ENCODE results near the gene OAS1.
A peak's percentile ranks its signal among the peaks of the same experiment; 100 is the strongest.
"Not testable (repeated sequence)": the region's sequence is repeated elsewhere in the genome, so short reads cannot be mapped to it uniquely, and the experiment has no call there.

The OAS1 gene

DNA sequence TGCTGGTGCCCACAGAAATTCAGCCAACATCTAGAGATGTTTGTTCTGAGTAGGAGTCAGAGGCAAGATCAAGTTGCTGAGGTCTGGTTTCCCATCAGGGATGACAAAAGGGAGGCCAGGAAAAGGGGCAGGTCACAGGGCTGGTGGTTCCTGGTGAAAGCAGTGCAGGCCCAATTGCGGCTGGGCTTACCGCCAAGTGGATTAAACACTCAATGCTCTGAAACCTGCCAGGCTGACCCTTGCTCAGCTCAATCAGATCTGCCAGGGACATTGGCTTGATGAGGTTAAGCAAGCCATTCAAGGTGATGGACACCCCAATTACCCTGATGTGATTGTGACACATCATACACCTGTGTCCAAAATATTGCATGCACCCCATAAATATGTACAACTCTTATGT, 5.5 kb upstream of the OAS1 start:
- DNase-seq, result no peak

- no peak for DNase-seq
Measured at GRCh38 chr12:112904571-112904970, 2.2 kb upstream of the OAS1 start.

- no peak for DNase-seq
Measured at GRCh38 chr12:112905451-112906089, 1.2 kb upstream of the OAS1 start.

- no peak for DNase-seq
Measured at GRCh38 chr12:112907415-112908157, 824 bp downstream of the OAS1 start.

GRCh38 chr12:112908548-112908947, 1.8 kb downstream of the OAS1 start:
- no peak for DNase-seq

- DNase-seq, result no peak
Measured at GRCh38 chr12:112909693-112910092, 2.9 kb downstream of the OAS1 start.

DNA sequence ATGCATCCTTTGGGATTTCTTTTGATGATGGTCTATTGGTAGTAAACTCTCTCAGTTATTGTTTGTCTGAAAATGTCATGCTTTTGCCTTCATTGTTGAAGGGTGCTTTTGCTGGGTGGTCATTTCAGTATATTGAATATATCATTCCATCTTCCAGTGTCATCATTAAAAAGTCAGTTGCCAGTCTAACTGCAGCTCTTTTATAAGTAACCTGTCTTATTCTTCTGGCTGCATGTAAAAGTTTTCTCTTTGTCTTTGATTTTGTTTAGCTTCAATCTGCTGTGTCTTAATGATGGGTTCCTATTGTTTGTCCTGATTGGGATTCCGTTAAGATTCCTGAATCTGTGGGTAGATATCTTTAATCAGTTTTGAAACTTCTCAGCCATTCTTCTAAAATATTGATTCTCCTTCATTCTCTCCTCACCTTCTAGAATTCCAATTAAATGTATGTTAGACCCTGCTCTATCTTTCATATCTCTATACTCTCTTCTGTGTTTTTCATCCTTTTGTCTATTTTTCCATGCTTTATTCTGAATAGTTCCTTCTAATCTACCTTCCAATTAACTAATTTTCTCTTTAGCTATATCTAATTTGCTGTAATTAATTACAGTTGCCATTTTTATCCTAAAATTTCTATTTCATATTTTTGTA, 6.4 kb downstream of the OAS1 start:
- DNase-seq, result no peak

- not testable (repeated sequence) for DNase-seq
Measured at GRCh38 chr12:112913888-112914287, 7.1 kb downstream of the OAS1 start.

DNA sequence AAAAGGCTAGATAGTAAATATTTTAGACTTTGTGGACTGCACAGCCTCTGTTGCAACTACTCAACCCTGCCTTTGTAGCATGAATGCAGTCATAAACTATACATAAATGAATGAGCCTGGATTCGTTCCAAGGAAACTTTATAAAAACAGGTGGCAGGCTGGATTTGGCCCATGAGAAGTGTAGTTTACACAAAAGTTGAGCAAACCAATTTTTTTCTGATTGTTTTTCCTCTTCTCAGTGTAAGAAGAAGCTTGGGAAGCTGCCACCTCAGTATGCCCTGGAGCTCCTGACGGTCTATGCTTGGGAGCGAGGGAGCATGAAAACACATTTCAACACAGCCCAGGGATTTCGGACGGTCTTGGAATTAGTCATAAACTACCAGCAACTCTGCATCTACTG, 9.5 kb downstream of the OAS1 start:
- DNase-seq, result no peak

DNA sequence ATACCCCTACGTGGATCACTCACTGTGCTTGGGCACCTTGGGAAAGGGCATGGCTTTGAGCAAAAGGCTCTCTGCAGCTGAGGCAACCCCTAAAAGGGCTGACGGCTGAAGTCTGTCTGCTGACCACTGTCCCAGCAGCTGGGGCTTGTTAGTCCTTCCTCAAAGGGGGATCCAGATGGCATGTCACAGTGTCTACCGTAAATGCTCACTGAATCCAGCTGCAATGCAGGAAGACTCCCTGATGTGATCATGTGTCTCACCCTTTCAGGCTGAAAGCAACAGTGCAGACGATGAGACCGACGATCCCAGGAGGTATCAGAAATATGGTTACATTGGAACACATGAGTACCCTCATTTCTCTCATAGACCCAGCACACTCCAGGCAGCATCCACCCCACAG, 12.4 kb downstream of the OAS1 start:
- no peak for DNase-seq

DNA sequence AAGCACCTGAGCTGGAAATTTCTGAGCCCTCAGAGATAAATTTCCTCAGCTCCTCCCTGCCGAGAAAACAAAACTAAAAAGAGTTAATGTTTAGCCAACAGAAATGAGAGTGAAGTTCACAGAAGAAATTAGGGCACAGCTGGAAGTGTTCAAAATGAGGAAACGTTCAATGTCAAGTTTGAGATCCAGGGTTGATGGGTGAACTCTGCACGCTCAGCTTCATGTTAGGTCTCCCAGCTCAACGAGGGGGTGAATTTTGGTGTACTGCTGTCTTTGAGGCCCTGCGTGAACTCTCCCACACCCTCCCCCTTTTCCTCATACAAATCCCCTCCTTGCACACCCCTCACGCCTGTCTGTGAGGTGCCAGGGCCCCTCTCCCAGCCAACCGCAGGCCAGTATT, 18.2 kb downstream of the OAS1 start:
- DNase-seq, result no peak

DNA sequence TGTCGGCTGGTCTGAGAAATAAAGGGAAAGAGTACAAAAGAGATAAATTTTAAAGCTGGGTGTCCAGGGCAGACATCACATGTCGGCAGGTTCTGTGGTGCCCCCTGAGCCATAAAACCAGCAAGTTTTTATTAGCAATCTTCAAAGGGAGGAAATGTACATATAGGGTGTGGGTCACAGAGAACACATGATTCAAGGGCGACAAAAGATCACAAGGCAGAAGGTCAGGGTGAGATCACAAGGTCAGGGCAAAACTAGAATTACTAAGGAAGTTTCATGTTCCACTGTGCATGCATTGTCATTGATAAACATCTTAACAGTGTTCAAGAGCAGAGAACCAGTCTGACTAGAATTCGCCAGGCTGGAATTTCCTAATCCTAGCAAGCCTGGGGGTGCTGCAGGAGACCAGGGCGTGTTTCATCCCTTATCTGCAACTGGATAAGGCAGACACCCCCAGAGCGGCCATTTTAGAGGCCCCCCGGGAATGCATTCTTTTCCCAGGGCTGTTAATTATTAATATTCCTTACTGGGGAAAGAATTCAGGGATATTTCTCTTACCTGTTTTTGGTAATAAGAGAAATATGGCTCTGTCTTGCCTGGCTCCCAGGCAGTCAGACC, 19.8 kb downstream of the OAS1 start:
- not testable (repeated sequence) for DNase-seq

- DNase-seq, result no peak
Measured at GRCh38 chr12:112927475-112927874, 20.7 kb downstream of the OAS1 start.

DNA sequence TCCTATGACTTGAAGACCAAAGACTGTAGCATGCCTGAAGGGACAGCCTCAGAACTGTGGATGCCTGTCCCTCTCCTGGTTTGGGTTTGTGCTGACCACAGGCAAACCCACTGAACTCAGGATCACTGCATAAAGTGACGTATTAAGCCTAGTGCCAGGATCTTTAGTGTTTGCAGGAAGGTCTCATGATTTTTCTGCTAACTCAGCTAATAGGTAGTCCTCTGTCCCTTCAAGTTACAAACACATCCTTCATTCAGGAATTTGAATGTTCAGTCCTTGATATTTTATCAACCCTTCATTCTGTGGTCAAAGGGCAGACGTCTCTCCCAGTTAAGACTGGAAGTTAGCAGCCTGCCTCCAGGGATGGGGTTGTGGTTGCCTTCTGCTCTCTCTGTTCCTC, 21.2 kb downstream of the OAS1 start:
- no peak for DNase-seq

DNA sequence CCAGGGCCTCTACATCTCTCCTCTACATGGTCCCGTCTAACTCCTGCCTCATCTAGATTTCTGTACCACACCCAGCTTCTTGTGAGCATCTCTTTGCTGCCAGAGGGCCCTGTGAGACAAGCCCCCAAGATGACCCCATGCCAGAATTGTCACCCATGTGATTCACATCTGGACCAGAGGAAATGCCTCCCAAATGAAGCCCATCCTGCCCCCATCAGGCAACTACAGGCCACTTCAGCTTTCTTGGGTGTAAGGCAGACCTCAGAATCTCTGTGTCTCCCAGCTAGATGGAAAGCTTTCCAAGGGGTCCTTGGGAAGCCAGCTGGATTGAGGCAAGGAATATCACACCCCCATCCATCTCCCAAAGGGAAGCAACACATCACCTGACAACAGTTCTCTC, 22.2 kb downstream of the OAS1 start:
- no peak for DNase-seq

DNA sequence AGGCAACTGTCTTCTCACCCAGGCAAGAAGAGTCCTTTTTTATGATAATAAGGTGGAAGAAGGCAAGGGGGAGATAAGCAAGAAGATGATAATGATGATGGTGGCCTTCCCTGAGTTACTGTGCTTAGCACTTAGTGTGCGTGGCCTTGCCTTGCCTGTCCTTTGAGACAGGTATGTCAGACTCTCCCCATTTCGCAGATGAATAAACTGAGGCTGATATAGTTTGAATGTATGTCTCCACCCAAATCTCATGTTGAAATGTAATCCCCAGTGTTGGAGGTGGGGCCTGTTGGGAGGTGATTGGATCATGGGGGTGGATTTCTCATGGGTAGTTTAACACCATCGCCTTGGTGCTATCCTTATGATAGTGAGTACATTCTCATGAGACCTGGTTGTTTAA, 23.0 kb downstream of the OAS1 start:
- DNase-seq, result no peak

DNA sequence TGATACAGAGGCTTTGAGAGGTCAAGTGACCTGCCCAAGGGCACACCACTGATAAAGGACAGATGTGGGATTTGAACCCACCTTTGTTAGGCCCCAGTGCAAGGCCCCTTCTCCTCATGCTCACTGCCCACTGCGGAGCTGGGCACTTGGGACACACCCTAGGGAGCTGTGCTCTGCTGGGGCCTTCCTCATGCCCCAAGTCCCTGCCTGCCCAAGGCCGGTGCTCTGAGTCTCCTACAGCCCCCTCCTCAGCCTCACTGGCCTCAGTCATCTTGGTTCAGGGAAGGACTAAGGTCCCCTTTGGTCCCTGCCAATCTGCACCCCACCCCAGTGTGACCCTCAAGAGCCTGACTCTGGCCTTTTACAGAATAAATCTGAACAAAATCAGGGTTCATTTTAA, 23.6 kb downstream of the OAS1 start:
- DNase-seq, result no peak

GRCh38 chr12:112932485-112933128, 25.8 kb downstream of the OAS1 start:
- DNase-seq, result no peak

- DNase-seq, result no peak
Measured at GRCh38 chr12:112933129-112933505, 26.4 kb downstream of the OAS1 start.

DNA sequence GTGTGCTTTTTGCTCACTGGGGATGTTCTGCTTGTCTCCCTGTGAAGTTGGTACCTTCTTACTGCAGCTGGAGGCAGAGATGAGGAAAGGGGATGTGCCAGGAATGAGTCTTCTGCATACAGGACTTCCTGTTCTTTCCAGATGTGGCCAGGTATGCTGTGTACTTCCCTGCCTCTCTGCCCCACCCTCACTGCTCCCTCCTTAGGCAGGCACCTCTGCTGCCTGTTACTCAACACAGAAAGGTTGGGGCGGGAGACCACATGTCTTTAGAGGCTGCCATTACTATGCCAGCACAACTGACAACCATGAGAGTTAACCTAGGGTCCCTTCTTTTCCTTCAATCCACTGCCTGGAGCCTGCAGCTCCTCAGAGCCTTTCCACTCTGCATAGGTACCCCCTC, 29.5 kb downstream of the OAS1 start:
- no peak for DNase-seq

DNA sequence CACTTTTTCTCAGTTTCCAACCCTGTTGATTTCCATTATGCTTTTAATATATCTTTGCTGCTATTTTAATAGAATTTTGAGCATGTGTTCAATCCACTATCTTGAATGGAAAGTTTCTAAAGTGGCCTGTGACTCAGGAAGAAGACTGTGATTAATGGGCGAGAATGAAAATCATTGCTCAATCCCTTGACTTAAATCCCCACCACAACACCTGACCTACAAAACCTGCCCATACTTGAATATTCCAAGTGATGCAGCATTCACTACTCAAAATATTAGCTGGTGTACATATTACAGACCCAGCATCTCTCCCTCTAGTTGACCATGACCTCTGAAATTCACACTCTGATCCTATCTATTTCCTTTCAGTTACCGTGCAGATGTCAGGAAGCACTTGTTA, 30.2 kb downstream of the OAS1 start:
- DNase-seq, result no peak

DNA sequence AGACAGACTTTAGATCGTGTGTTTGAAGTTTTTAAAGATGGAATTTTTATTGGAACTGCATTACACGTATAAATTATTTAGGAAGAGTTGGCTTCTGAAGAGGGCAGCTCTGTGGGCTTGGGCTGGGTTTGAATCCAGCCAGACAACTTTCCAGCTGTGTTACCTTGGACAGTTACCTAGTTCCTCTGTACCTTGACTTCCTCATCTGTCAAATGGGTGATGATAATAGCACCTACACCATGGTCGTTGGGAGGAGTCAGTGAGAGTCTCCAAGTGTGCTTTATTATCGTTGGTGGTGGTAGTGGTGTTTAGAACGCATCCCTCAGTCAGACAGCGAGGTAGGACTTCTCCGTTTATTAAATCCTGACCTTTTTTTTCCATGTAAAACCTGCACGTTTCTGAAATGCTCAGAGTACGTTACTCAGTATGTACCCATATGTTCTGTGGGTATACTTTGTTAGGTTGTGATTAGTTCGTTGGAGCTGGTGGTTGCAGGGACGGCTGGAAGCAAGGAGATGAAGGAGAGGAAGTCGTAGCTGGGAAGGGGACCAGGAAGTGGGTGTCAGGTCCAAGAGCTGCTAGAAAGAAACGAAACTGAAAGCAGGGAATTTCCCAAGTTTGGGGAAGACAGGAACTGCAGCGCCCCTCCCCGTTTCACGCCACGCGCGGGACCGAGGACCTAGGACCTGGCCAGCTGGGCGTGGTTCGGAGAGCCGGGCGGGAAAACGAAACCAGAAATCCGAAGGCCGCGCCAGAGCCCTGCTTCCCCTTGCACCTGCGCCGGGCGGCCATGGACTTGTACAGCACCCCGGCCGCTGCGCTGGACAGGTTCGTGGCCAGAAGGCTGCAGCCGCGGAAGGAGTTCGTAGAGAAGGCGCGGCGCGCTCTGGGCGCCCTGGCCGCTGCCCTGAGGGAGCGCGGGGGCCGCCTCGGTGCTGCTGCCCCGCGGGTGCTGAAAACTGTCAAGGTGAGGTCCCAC, 31.3 kb downstream of the OAS1 start, which contains the start of gene OAS3:
OAS3 (plus strand) TSS at position 734 of the 979 bp plus-strand sequence; CDS start at position 791, 57 bp downstream.
- DNase-seq, result peak; percentile 36 to 78

All from NCI-H526 (cell line).